Activated CD4-positive, CD25-positive, alpha-beta regulatory T cell treated with anti-CD3 and anti-CD28 coated beads, Interleukin-2, amount 50 U/mL, for 72 hours (primary cell): Measurements from ENCODE around the gene CFAP299.

ENCODE experiments used
- DNase-seq: peaks from one replicate; pipeline ENCODE4 v3.0.0; 2021

The CFAP299 gene

DNA sequence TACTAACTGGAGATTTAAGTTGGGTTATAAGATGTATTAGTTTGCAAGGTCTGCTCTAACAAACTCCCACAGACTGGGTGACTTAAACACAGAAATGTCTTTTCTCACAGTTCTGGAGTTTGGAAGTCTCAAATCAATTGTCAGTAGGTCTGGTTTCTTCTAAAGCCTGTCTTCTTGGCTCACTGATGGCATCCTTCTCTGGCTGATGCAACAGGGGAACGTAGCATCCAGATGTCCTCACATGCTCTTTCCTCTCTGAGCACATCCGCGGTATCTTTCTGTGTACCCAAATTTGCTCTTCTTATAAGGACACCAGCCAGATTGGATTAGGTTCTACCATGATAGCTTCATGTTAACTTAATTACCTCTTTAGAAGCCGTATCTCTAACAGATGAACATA lies 631.8 kb downstream of the CFAP299 start:
- DNase-seq = no peak

DNA sequence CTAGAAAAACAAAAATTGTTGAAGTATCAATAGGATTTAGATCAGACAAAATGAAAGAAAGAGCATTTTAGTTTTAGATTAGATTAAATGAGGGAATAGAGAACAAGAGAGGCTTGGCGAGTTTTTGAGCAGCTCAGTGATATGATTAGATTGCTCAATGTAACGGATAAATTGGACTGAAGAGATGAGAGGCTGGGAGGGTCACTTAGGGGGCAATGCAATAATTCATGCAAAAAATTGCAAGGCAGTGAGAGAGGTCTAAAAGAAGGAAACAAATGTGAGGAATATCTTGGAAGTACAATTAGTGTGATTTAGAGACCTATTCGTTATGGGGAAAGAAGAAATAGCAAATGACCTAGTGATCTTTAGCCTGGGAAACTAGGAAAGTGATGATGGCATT lies 644.7 kb downstream of the CFAP299 start:
- no peak for DNase-seq

DNA sequence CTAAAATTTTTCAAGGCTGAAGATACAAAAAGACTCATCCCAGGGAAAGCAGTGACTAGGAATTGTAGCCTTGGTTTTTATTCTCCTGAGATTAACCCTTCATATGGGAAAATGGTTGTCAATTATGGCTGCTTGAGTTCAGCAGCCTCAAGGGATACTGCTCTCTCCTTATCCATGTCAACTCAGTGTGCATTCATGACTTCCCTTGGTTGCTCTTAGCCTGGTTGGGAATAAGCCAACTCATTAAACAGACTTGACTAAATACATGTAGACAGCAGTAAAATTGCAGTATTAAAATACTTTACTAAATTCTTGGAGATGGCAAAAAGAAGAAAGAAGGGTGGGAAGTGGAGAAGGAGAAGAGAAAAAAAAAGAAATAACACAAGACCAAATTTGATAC lies 650.5 kb downstream of the CFAP299 start:
- no peak for DNase-seq

DNA sequence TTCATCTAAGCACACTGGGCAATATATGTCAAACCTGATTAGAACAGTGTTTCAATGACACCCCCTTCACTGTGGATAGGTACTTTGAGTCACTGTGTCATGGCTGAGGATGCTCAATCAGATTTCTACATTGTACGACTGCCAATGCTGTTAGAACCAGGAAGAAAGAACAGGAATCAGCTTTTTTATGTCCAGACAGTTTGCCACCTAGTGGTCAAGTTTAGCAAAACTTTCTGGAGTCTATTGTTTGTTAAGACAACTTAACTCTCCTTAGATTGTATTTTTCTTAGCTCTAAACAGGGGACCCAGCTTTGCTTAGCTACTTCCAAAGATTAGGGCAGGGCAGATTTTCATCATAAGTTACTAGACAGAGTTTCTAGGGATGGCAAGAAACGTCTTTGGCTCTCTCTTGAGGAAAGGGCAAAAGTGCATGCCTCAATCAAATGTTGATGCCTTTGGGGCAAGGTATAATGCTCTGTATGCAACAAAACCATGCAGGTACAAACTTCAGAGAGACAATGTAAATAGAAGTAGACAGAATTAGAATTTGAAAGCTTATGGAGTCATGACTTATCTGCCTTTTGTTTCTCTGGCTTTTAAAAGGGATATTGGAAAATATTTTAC lies 654.5 kb downstream of the CFAP299 start:
- DNase-seq = no peak

- DNase-seq = no peak
These were observed 655.3 kb downstream of the CFAP299 start for GRCh38 chr4:80990851-80991250.

GRCh38 chr4:80999943-81000342 lies 664.4 kb downstream of the CFAP299 start:
- no peak for DNase-seq

- DNase-seq = no peak
These were observed 668.1 kb downstream of the CFAP299 start for GRCh38 chr4:81003597-81004111.

GRCh38 chr4:81007417-81007816 lies 671.9 kb downstream of the CFAP299 start:
- no peak for DNase-seq
